ENCODE results near the gene SCUBE1. TPM values are rescaled to one million over a fixed set of nuclear protein-coding genes. Genes with fewer than 3 reads are reported as not detected.
A peak's percentile ranks its signal among the peaks of the same experiment; 100 is the strongest.

SCUBE1 gene
- total RNA-seq, 4 donors from 2014 or later: 0.78 to 3.5 (median 0.95) TPM

GRCh38 chr22:43295660-43296059 lies 47.5 kb downstream of the SCUBE1 start:
- intact Hi-C loops (cut with DNase I): no loop called here
- Histone ChIP-seq H3K9me3 (no peaks in the 10 kb centered on the region), H3K4me3 (replicated peaks in 1 of 3) (no peak overlapping the region), H3K4me1 (peaks cover 14 to 35% of the 10 kb centered on the region in 2 donors), H3K27me3 (no peaks in the 10 kb centered on the region), H3K27ac (no peak overlapping the region), H3K36me3 (no peaks in the 10 kb centered on the region)
- 93 to 99% methylated on average over 6 of the region's 6 CpGs for WGBS, 2 donors
- no peak for DNase-seq
- TF ChIP-seq CTCF (IDR thresholded peaks at IDR 0.05): no peak
- TF ChIP-seq POLR2A (IDR thresholded peaks at IDR 0.05): no peak

- Histone ChIP-seq H3K36me3 (no peaks in the 10 kb centered on the region), H3K27ac (peak overlapping the region in 1 of 3 donors; percentile 53), H3K4me3 (replicated peaks in 1 of 3) (no peak overlapping the region), H3K4me1 (peaks cover 14 to 40% of the 10 kb centered on the region in 2 donors), H3K9me3 (no peaks in the 10 kb centered on the region), H3K27me3 (no peaks in the 10 kb centered on the region)
- intact Hi-C loops (cut with DNase I): no loop called here
- TF ChIP-seq POLR2A (IDR thresholded peaks at IDR 0.05) (no peak), CTCF (IDR thresholded peaks at IDR 0.05) (no peak)
- no peak for DNase-seq
- WGBS, 2 donors: 79 to 89% methylated on average over 6 of the region's 6 CpGs
Measured at GRCh38 chr22:43295173-43295572, 48.0 kb downstream of the SCUBE1 start.

- Histone ChIP-seq H3K27me3 (no peaks in the 10 kb centered on the region), H3K4me1 (peaks cover 25 to 53% of the 10 kb centered on the region in 2 donors), H3K4me3 (replicated peaks in 1 of 3) (no peak overlapping the region), H3K36me3 (no peaks in the 10 kb centered on the region), H3K27ac (peak overlapping the region in 1 of 3 donors; percentile 53), H3K9me3 (no peaks in the 10 kb centered on the region)
- DNase-seq: no peak
- intact Hi-C loops (cut with DNase I): no loop called here
- WGBS, 2 donors: 91 to 92% methylated on average over 15 of the region's 15 CpGs
- TF ChIP-seq POLR2A (IDR thresholded peaks at IDR 0.05): no peak
- TF ChIP-seq CTCF (IDR thresholded peaks at IDR 0.05): no peak
Measured at GRCh38 chr22:43293655-43294392, 49.3 kb downstream of the SCUBE1 start.

- intact Hi-C loops (cut with DNase I): no loop called here
- no peak for TF ChIP-seq CTCF (IDR thresholded peaks at IDR 0.05)
- TF ChIP-seq POLR2A (IDR thresholded peaks at IDR 0.05): no peak
- H3K36me3 ChIP-seq: no peaks in the 10 kb centered on the region
- no peak overlapping the region for H3K4me3 ChIP-seq (replicated peaks in 1 of 3)
- H3K9me3 ChIP-seq: no peaks in the 10 kb centered on the region
- WGBS, 2 donors: 83 to 89% methylated on average over 17 of the region's 17 CpGs
- H3K27ac ChIP-seq: no peak overlapping the region
- DNase-seq: no peak
- no peaks in the 10 kb centered on the region for H3K27me3 ChIP-seq
- peaks cover 23 to 53% of the 10 kb centered on the region in 2 donors for H3K4me1 ChIP-seq
Measured at GRCh38 chr22:43293259-43293654, 49.9 kb downstream of the SCUBE1 start.

- intact Hi-C loops (cut with DNase I): no loop called here
- DNase-seq: no peak
- no peak for TF ChIP-seq CTCF (IDR thresholded peaks at IDR 0.05)
- no peak for TF ChIP-seq POLR2A (IDR thresholded peaks at IDR 0.05)
- Histone ChIP-seq H3K27ac (no peak overlapping the region), H3K36me3 (no peaks in the 10 kb centered on the region), H3K4me1 (peaks cover 17 to 46% of the 10 kb centered on the region in 2 donors), H3K27me3 (no peaks in the 10 kb centered on the region), H3K4me3 (replicated peaks in 1 of 3) (no peak overlapping the region), H3K9me3 (no peaks in the 10 kb centered on the region)
- 75 to 86% methylated on average over 7 to 9 of the region's 9 CpGs for WGBS, 2 donors
Measured at GRCh38 chr22:43292630-43293018, 50.5 kb downstream of the SCUBE1 start.

Measured in thyroid gland (tissue), 4 donors.